HG03354 (cell line): Measurements from ENCODE around the gene NEMF.
A peak's percentile ranks its signal among the peaks of the same experiment; 100 is the strongest.
"Not testable (repeated sequence)": the region's sequence is repeated elsewhere in the genome, so short reads cannot be mapped to it uniquely, and the experiment has no call there.

Source experiments
- ATAC-seq: cut with Tn5 transposase; IDR thresholded peaks from one replicate; pipeline ENCODE4 v1.9.1; 2021; ENCODE audit warnings: mild to moderate bottlenecking; ENCODE audit not compliant: unreplicated experiment, poor library complexity, severe bottlenecking

NEMF gene

DNA sequence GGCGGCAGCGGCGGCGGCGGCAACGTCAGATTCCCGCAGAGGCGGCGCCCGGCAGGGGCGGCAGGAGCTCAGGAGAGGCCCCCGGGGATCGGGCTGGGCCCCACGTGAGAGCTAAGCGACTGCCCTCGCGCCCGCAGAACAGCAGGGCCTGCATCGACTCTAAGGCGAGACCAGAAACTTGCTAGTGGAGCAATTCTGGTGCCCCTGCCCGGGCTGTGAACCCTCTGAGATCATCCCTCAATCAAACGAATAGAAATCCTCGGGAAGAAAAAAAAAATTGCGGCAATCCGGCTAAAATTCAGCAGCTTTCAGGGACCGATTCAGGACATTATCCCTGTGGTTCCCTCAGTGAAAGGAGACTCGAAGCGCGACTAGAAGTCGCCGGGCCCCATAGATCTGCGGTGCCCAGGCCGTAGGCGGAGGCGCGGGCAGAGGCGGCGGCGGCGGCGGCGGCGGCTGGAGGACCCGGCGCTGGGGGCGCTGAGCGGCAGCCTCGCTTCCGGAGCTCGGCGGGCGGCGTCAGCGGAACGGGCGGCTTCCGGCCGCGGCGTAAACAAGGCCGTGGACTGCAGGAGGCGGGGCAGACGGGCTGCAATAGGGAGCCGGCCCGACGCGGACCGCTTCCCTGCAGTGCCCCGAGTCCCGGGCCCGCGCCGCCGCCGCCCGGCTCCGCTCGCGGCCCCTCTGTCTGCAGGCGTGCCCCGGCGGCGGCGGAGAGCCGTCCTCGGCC is 84.9 kb downstream of the NEMF start, which contains the start of gene KLHDC2:
Gene KLHDC2 (plus strand): TSS at position 583 of the 730 bp plus-strand sequence. CDS start 316 bp downstream, outside the sequence.
- ATAC-seq: peak; percentile 94

DNA sequence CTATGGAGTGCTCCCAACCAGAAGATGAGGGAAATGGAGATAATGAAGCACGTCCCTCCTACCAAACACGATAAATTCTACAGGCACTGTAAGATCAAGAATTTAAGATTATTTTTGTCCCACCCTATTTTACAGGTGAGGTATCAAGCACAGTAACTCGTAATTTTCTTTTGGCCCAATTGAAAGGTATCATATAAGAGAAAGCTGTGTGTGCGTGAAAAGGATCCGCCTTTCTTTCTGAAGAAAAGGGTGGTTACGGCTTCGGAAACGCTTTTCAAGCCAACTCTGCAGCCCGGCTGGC is 85.4 kb downstream of the NEMF start:
- ATAC-seq: no peak

DNA sequence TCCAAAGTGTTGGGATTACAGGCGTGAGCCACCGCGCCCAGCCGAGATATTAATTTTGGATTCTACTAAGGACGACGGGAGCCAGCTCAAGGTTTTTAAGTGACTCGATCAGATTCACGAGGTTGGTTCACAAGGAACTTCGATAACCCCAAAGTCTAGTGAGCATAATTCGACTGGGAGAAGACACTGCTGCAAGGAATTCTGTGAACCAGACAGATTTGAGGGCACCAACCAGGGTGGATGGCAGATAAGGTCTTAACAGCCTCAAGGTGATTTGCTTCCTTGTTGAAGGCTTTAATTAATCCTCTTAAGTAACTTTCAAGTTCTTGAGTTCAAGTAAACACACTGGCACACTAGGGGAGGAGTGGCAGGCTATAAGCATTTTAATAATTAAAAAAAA is 85.7 kb downstream of the NEMF start:
- no peak for ATAC-seq

DNA sequence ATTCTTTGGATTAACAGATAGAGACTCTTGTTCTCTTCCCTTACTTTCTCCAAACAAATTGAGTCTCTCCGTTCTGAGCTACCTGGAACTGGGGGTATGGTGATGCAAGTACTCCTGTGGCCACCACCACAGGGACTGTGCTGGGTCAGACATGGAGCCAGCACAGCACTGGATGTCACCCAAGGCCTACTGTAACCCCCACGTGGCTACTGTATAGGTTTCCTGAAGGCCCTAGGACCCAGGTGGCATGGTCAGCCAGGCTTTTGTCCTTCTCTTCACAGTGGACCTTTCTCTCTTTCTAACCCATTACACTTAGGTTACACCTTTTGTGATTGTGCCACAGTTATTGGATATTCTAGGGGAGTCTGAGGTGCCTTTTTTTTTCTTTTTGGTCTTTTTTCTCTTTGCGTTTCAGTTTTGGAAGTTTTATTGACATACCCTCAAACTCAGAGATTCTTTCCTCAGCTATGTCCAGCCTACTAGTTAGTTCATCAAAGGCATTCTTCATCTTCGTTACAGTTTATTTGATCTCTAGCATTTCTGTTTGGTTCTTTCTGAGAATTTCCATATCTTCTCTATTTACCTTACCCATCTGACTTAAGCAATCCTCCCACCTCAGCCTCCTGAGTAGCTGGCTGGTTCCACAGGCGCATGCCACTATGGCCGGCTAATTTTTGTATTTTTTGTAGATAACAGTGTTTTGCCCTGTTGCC is 90.6 kb downstream of the NEMF start:
- no peak for ATAC-seq

DNA sequence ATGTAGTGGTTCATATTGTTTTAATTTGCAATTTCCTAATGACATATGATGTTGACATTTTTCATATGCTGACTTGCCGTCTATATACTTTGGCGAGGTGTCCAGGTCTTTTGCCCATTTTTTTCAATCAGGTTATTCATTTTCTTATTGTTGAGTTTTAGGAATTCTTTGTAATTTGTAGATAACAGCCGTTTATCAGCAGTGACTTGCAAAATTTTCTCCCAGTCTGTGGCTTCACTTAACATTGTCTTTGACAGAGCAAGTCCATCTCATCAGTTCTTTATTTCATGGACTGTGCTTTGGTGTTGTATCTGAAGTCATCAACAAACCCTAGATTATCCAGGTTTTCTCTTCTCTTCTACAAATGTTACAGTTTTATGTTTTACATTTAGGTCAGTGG is 97.2 kb downstream of the NEMF start:
- no peak for ATAC-seq

DNA sequence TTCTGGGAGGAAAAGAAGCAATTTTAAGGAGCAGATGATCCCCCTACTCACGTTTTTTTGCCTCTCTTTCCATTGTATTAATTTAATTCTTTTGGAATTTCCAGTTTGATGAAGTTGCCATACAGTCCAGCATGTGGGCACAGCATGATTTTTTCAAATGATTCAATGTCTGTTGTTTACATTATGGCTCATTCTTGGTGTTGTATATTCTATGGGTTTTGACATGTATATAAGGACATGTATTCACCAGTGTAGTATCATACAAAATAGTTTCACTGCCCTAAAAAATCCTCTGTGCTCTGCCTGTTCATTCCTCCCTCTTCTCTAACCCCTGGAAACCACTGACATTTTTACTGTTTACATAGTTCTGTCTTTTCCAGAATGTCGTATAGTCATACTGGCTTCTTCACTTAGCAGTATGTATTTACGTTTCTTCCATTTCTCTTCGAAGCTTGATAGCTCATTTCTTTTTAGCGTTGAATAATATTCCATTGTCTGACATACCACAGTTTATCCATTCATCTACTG is 98.0 kb downstream of the NEMF start:
- no peak for ATAC-seq

DNA sequence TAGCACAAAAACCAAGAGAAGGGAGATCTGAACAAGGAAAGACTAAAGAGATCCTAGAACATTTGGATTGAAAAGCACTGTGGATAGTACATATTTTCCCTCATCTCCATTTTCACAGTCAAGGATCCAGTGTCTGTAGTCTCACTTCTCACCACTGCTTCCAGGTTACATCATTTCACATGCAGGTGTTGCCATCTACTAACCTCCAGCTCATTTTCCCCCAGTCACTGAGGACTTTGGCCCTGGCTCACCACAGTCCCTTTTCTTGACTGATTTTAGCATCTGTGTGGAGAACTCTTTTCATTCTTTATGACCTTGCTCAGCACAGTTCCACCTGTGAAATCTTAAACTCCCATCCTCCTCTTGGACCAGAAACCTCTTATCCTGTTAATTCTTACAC is 106.1 kb downstream of the NEMF start:
- ATAC-seq: not testable (repeated sequence)

DNA sequence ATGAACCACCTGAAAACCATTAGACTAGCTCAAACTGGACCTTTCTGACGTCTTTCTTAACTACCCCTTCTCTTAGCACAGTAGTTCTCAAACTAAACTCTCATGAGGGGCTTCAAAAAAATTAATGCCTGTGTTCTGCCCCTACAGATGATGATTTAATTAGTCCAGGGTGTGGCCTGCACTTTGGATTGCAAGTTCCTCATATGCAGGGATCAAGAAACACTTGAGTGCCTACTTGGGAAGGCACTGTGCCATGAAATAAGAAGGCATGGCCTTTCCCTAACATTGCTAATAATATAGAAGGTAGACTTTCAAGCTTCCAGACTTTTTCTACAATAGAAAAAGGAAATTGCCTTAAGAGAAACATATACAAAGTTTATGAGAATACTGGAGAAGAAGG is 107.4 kb downstream of the NEMF start:
- no peak for ATAC-seq

DNA sequence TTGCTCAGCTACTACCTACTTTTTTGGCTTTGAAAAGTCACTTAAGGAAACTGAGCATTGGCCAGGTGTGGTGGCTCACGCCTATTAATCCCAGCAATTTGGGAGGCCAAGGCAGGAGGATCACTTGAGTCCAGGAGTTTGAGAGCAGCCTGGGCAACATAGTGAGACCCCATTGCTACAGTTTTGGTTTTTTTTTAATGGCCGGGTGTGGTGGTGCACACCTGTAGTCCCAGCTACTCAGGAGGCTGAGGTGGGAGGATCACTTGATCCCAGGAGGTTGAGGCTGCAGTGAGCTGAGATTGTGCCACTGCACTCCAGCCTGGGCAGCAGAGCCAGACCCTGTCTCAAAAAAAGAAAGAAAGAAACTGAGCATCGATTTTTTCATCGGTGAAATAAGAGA is 116.9 kb downstream of the NEMF start:
- not testable (repeated sequence) for ATAC-seq

DNA sequence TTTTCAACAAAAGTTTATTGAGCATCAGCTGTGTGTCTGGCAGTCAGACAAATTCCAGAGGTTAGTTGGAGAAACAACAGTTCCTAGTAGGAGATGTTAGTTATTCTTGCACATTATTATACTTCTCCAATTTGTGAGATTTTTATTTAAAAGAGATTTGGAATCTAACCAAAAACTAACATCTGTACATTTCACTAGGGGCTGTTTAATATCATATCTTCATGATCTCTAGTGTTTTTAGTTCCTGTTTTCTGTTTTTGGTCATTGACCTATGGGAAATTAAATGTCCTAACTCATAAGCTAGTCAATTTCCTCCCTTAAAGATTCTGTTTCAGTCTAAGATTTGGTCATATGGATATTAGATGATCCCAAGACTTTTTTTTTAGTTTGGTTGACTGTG is 118.8 kb downstream of the NEMF start:
- no peak for ATAC-seq

DNA sequence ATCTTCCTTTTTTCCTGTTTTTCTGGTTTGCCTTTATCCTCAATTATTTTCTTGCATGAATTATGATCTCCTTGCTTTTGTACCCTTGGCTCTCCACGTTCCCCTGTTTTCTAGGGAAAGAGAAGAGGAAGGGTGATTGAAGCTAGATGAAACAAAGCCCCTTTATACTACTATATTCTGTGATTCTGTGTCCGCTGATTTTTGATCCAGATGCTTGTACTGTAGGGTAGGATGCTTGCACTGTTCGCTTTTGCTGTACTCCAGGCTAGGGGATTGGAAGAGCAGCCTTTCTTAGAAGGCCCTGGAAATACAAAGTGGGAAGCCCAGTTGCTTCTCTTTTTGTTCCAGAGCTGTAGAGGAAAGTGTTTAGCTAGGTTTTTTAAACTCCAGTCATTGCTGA is 119.7 kb downstream of the NEMF start:
- no peak for ATAC-seq
